ENCODE results near the gene IFI27L1.

IFI27L1 gene

DNA sequence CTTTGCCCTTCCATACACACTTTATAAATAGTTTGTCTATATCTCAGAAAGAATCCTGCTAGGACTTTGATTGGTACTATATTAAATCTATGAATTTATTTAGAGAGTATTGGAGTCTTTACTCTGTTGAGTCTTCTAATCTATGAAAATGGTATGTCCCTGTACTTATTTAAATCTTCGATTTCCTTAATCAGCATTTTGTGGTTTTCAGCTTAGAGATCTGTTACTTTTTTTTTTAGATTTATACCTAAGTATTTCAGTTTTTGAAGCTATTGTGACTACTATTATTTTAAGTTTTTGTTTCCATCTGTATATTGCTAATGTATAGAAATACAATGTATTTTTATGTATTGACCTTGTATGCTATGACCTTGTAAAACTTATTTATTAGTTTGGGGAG lies 61.7 kb downstream of the IFI27L1 start:
- ATAC-seq: no peak
- no peak overlapping the region for H3K27ac Mint-ChIP-seq
- H3K4me3 Mint-ChIP-seq: no peak overlapping the region
- peaks cover 8% of the 10 kb centered on the region for H3K27me3 Mint-ChIP-seq
- peaks cover 6% of the 10 kb centered on the region for H3K4me1 Mint-ChIP-seq
- no peaks in the 10 kb centered on the region for H3K36me3 Mint-ChIP-seq
- H3K9me3 Mint-ChIP-seq: no peaks in the 10 kb centered on the region

DNA sequence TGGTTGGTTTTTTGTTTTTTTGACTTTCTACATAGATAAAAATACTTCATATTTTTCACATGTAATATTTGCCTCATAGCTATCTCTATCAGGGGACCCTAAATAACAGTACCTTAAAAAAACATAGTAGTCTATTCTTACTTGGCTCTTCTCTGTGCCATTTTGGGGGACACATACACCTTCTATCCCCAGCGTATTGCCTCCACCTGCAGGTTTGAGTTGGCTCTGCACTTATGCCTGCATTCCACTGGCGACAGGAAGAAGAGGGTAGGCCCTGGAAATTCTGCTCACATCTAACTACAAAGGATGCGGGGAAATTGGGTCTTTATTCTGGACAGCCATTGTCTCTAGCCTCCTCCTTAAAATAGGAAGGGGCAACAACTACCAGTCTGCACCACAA lies 62.1 kb downstream of the IFI27L1 start:
- Mint-ChIP-seq H3K27ac (no peak overlapping the region), H3K4me1 (peaks cover 6% of the 10 kb centered on the region), H3K4me3 (no peak overlapping the region), H3K27me3 (peaks cover 9% of the 10 kb centered on the region), H3K9me3 (no peaks in the 10 kb centered on the region), H3K36me3 (no peaks in the 10 kb centered on the region)
- ATAC-seq: no peak

GRCh38 chr14:94143711-94144110 lies 62.6 kb downstream of the IFI27L1 start:
- peaks cover 10% of the 10 kb centered on the region for H3K27me3 Mint-ChIP-seq
- no peaks in the 10 kb centered on the region for H3K36me3 Mint-ChIP-seq
- H3K4me1 Mint-ChIP-seq: peaks cover 6% of the 10 kb centered on the region
- no peak for ATAC-seq
- no peak overlapping the region for H3K4me3 Mint-ChIP-seq
- H3K27ac Mint-ChIP-seq: no peak overlapping the region
- no peaks in the 10 kb centered on the region for H3K9me3 Mint-ChIP-seq

DNA sequence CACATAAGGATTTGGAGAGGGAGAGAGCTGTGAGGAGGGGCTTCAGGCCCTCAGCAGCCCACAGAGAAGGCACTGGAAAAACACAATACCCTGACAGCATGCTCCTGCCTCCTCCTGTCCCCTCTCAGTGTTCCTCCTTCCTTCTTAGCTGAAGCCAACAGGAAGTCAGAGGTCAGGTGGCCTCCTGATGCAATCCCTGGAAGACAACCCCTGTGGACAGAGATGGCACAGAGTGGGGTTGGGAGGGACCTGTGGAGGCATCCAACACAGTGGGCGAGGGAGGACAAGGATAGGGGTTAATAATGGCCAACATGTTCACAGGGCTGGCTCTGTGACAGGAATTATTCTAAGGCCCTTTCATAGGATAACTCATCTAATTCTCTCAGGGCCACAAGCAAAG lies 63.7 kb downstream of the IFI27L1 start:
- H3K27ac Mint-ChIP-seq: no peak overlapping the region

DNA sequence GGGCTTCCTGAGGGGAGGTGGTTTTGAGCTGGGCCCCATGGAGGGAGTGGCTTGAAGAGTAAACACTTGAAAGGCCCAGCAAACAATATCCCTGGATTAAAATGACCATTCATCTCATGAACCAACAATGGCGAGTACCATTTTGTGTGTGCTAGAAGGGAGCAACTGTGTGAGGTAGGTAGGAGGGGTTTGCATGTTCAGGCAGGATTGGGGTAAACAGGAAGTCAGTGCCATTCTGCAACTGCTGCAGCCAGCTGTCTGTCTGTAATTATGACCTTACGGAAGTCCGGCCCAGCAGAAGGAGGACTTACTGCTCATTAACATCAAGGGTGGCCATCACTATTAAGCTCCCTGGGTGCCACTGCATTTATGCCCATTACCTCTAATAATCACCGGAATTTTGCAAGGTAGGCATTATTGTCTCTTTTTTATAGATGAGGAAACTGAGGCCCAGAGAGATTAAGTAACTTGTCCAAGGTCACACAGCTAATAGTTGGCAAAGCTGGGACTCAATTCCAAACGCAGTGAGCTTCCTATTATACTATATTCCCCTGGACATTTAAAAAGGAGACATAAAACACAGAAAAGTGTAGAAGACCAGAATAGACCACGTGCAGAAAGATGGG lies 64.9 kb downstream of the IFI27L1 start:
- Mint-ChIP-seq H3K4me3 (no peak overlapping the region), H3K9me3 (no peaks in the 10 kb centered on the region)
- no peak for ATAC-seq

More for the DNA sequence above, 63.7 kb downstream of the IFI27L1 start:
- ATAC-seq: no peak
- Mint-ChIP-seq H3K36me3 (no peaks in the 10 kb centered on the region), H3K9me3 (no peaks in the 10 kb centered on the region), H3K4me1 (peaks cover 6% of the 10 kb centered on the region), H3K4me3 (no peak overlapping the region), H3K27me3 (peaks cover 16% of the 10 kb centered on the region)

More for the DNA sequence above, 64.9 kb downstream of the IFI27L1 start:
- H3K4me1 Mint-ChIP-seq: peaks cover 6% of the 10 kb centered on the region
- no peak overlapping the region for H3K27ac Mint-ChIP-seq
- H3K27me3 Mint-ChIP-seq: peaks cover 27% of the 10 kb centered on the region
- H3K36me3 Mint-ChIP-seq: no peaks in the 10 kb centered on the region
